HCT116 (cell line): ENCODE results near the gene DPP10.

Experiments
- CEBPB ChIP-seq: IDR thresholded peaks from 2 replicates; pipeline ENCODE4 v1.6.1; 2012; ENCODE audit warnings: low read depth
- EZH2 ChIP-seq: fragments of 200-600 bp; sonication (generic); IDR thresholded peaks from 2 replicates; pipeline ENCODE4 v1.6.1; 2017; ENCODE audit warnings: antibody characterized with exemption, mixed run types
- EZH2phosphoT487 ChIP-seq: fragments of 200-600 bp; IDR thresholded peaks from 2 replicates; pipeline ENCODE4 v1.6.1; 2018; ENCODE audit warnings: antibody characterized with exemption, borderline replicate concordance
- FOSL1 ChIP-seq: IDR thresholded peaks from 2 replicates; pipeline ENCODE4 v1.6.1; 2012; ENCODE audit warnings: low read depth
- POLR2A ChIP-seq: IDR thresholded peaks from 2 replicates; pipeline ENCODE4 v1.7.0; 2011; ENCODE audit warnings: borderline replicate concordance; ENCODE audit not compliant: insufficient read depth, insufficient read length; ENCODE audit errors: extremely low read depth
- POLR2AphosphoS5 ChIP-seq: IDR thresholded peaks from 2 replicates; pipeline ENCODE4 v1.6.1; 2011; ENCODE audit warnings: mild to moderate bottlenecking, low read depth, low read length, moderate library complexity
- TCF7L2 ChIP-seq: IDR thresholded peaks from 2 replicates; pipeline ENCODE4 v1.7.0; 2011; ENCODE audit warnings: borderline replicate concordance, inconsistent platforms; ENCODE audit not compliant: insufficient read depth, insufficient read length; ENCODE audit errors: extremely low read depth
- TF ChIP-seq, protein P1 (sequence below), 3 experiments: fragments of 200-600 bp in 1 of 3; sonication (generic) in 1 of 3; IDR thresholded peaks in 2 of 3; conservative IDR thresholded peaks in 1 of 3; 2 replicates each; pipeline ENCODE4 v1.5.1; 2012 to 2017; ENCODE audit warnings: low read depth in 2 of 3, low read length in 2 of 3, antibody characterized with exemption in 1 of 3, borderline replicate concordance in 1 of 3, control low read depth in 1 of 3, mild to moderate bottlenecking in 1 of 3, mixed read lengths in 1 of 3, mixed run types in 1 of 3, moderate library complexity in 1 of 3; ENCODE audit not compliant: insufficient read depth in 1 of 3
- TF ChIP-seq, protein P2 (sequence below): IDR thresholded peaks from 2 replicates; pipeline ENCODE4 v1.6.1; 2012

GRCh38 chr2:114609801-114610200 is 167.4 kb downstream of the DPP10 start:
- TF ChIP-seq EZH2 (no peak), TCF7L2 (no peak), FOSL1 (no peak), EZH2phosphoT487 (no peak), POLR2AphosphoS5 (no peak), POLR2A (no peak), CEBPB (no peak)
- TF ChIP-seq, protein P1, sequence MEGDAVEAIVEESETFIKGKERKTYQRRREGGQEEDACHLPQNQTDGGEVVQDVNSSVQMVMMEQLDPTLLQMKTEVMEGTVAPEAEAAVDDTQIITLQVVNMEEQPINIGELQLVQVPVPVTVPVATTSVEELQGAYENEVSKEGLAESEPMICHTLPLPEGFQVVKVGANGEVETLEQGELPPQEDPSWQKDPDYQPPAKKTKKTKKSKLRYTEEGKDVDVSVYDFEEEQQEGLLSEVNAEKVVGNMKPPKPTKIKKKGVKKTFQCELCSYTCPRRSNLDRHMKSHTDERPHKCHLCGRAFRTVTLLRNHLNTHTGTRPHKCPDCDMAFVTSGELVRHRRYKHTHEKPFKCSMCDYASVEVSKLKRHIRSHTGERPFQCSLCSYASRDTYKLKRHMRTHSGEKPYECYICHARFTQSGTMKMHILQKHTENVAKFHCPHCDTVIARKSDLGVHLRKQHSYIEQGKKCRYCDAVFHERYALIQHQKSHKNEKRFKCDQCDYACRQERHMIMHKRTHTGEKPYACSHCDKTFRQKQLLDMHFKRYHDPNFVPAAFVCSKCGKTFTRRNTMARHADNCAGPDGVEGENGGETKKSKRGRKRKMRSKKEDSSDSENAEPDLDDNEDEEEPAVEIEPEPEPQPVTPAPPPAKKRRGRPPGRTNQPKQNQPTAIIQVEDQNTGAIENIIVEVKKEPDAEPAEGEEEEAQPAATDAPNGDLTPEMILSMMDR (IDR thresholded peaks at IDR 0.05 in 2 of 3, conservative IDR thresholded peaks at IDR 0.05 in 1 of 3; ENCODE audit: borderline replicate concordance in 1 of 3, insufficient read depth in 1 of 3, low read depth in 2 of 3, low read length in 2 of 3) = no peak
- TF ChIP-seq, protein P2, sequence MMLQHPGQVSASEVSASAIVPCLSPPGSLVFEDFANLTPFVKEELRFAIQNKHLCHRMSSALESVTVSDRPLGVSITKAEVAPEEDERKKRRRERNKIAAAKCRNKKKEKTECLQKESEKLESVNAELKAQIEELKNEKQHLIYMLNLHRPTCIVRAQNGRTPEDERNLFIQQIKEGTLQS = no peak
